HepG2 (cell line): ENCODE results near the gene TLE7. TPM values are rescaled to one million over a fixed set of nuclear protein-coding genes. Genes with fewer than 3 reads are reported as not detected.

Source experiments
- AGO1 ChIP-seq: fragments of 200-400 bp; formaldehyde crosslinking; IDR thresholded peaks from 2 replicates; pipeline ENCODE4 v1.6.1; 2017; ENCODE audit warnings: mild to moderate bottlenecking, low read depth, low read length, moderate library complexity; ENCODE audit not compliant: poor library complexity, severe bottlenecking
- HNF4G ChIP-seq, 2 experiments: sonication (generic) in 1 of 2; formaldehyde crosslinking in 1 of 2; IDR thresholded peaks; 2 replicates each; pipeline versions ENCODE4 v1.4.0 to v1.6.1; 2011 to 2020; ENCODE audit warnings: borderline replicate concordance in 2 of 2, low read depth in 2 of 2, mild to moderate bottlenecking in 2 of 2, low read length in 1 of 2, missing genetic modification reagents in 1 of 2, moderate library complexity in 1 of 2
- ISX ChIP-seq: sonication (generic); formaldehyde crosslinking; conservative IDR thresholded peaks from 2 replicates; pipeline ENCODE4 v1.5.0; 2020; ENCODE audit warnings: missing genetic modification reagents
- PBX3 ChIP-seq: sonication (generic); formaldehyde crosslinking; IDR thresholded peaks from 2 replicates; pipeline ENCODE4 v1.8.1; 2023; ENCODE audit warnings: missing genetic modification reagents, inconsistent platforms, borderline replicate concordance
- POLR2A ChIP-seq, 2 experiments: IDR thresholded peaks; 2 replicates each; pipeline ENCODE4 v1.6.1; 2011; ENCODE audit warnings: low read depth in 2 of 2, low read length in 2 of 2, mild to moderate bottlenecking in 1 of 2, moderate library complexity in 1 of 2; ENCODE audit not compliant: insufficient read depth in 1 of 2
- SIN3B ChIP-seq: fragments of 150-350 bp; IDR thresholded peaks from 2 replicates; pipeline ENCODE4 v1.6.1; 2014; ENCODE audit warnings: low read length
- THRA ChIP-seq: sonication (generic); formaldehyde crosslinking; IDR thresholded peaks from 2 replicates; pipeline ENCODE4 v1.4.0; 2020; ENCODE audit warnings: missing genetic modification reagents, borderline replicate concordance
- UBTF ChIP-seq: sonication (generic); formaldehyde crosslinking; IDR thresholded peaks from 2 replicates; pipeline ENCODE4 v1.4.0; 2020; ENCODE audit warnings: mild to moderate bottlenecking, missing genetic modification reagents
- ZNF274 ChIP-seq: sonication (generic); formaldehyde crosslinking; IDR thresholded peaks from 2 replicates; pipeline ENCODE4 v1.5.1; 2020; ENCODE audit warnings: mild to moderate bottlenecking, missing genetic modification reagents
- ZNF407 ChIP-seq: sonication (generic); formaldehyde crosslinking; IDR thresholded peaks from one replicate; pipeline ENCODE4 v1.5.1; 2020; ENCODE audit warnings: mild to moderate bottlenecking, missing genetic modification reagents; ENCODE audit errors: not compliant biosample characterization
- ZNF589 ChIP-seq: sonication (generic); formaldehyde crosslinking; conservative IDR thresholded peaks from 2 replicates; pipeline ENCODE4 v1.8.0; 2022; ENCODE audit warnings: mild to moderate bottlenecking, moderate library complexity, missing genetic modification reagents
- polyA plus RNA-seq, 8 experiments: library from polyadenylated mRNA; depleted of rRNA in 3 of 8; stranded (reverse) in 7 of 8; unstranded in 1 of 8; fragments of >200 nt; fragmentation: Illumina TruSeq in 4 of 8; extraction: Trizol in 4 of 8; gene quantifications; 2 replicates each; pipeline versions ENCODE4 v1.2.1 to v1.2.3, GENCODE V29; 2011 to 2016; ENCODE audit warnings: low read depth in 4 of 8, missing spikeins in 1 of 8, mixed read lengths in 1 of 8; ENCODE audit not compliant: insufficient read depth in 1 of 8
- total RNA-seq, 5 experiments: library from RNA; depleted of rRNA; stranded (reverse); fragments of >200 nt; fragmentation: Illumina TruSeq; extraction: Trizol; gene quantifications; 2 replicates each; pipeline ENCODE4 v1.2.3, GENCODE V29; 2016; ENCODE audit warnings: low read depth in 1 of 5
- TF ChIP-seq, protein P1 (sequence below): sonication (generic); formaldehyde crosslinking; conservative IDR thresholded peaks from 2 replicates; pipeline ENCODE4 v1.4.0; 2020; ENCODE audit warnings: missing genetic modification reagents

TLE7 gene
- total and polyA plus RNA-seq, 2 of the 13 experiments (the other 11 are each of a cell fraction or from before 2014, with no cell fraction given) = not detected

GRCh38 chr16:71484006-71484893 lies 42.4 kb upstream of the TLE7 start (continued):
- peak; percentile 83 for TF ChIP-seq ZNF407 (CRISPR knock-in tag)
- TF ChIP-seq HNF4G (IDR thresholded peaks at IDR 0.05; ENCODE audit: borderline replicate concordance, low read depth, low read length) = peak; percentile 29; the same call in 1 of the 2 replicates
- 0 out of 2 replicates have a peak, but pooled peaks have one; percentile 55 for TF ChIP-seq HNF4G (CRISPR knock-in tag; IDR thresholded peaks at IDR 0.05; ENCODE audit: borderline replicate concordance, low read depth)
- peak; percentile 91 for TF ChIP-seq ZNF274 (CRISPR knock-in tag)
- TF ChIP-seq AGO1 = peak; percentile 72
- TF ChIP-seq SIN3B = peak; percentile 73; the same call in 1 of the 2 replicates
- peak; percentile 80 for TF ChIP-seq UBTF
- TF ChIP-seq PBX3 (CRISPR knock-in tag) = no peak
- no peak for TF ChIP-seq ISX
- TF ChIP-seq, protein P1, sequence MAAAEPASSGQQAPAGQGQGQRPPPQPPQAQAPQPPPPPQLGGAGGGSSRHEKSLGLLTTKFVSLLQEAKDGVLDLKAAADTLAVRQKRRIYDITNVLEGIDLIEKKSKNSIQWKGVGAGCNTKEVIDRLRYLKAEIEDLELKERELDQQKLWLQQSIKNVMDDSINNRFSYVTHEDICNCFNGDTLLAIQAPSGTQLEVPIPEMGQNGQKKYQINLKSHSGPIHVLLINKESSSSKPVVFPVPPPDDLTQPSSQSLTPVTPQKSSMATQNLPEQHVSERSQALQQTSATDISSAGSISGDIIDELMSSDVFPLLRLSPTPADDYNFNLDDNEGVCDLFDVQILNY (CRISPR knock-in tag) = 0 out of 2 replicates have a peak, but pooled peaks have one; percentile 30
- peak; percentile 85 to 86 for TF ChIP-seq POLR2A (IDR thresholded peaks at IDR 0.05; ENCODE audit: insufficient read depth in 1 of 2, low read depth in 2 of 2, low read length in 2 of 2)
- TF ChIP-seq ZNF589 = 0 out of 2 replicates have a peak, but pooled peaks have one; percentile 34
- TF ChIP-seq THRA (CRISPR knock-in tag) = 0 out of 2 replicates have a peak, but pooled peaks have one; percentile 34
